T-helper 2 cell (primary cell): ENCODE measurements around the gene CACUL1.
"Not testable (repeated sequence)": the region's sequence is repeated elsewhere in the genome, so short reads cannot be mapped to it uniquely, and the experiment has no call there.

Experiments used
- DNase-seq, 5 experiments: peaks; one replicate each; pipeline versions ENCODE4 v3.0.0 to v3.0.0-alpha.2; 2012 to 2022
- total RNA-seq, 2 donors: gene quantifications; one replicate each; lab custom pipeline; 2026; lab: John Stamatoyannopoulos, UW

CACUL1 gene
- 34.6 to 43.6 reads per million in 2 donors for total RNA-seq

- DNase-seq, result peak; percentile 99 to 100 (median 100)
Observed at GRCh38 chr10:118754556-118755423, at the start of gene CACUL1. CACUL1 (minus strand) TSS chr10:118754970; CDS start chr10:118754762, 208 bp downstream.

- DNase-seq, result no peak
Observed at GRCh38 chr10:118804262-118804773, 49.5 kb upstream of the CACUL1 start.

- DNase-seq, result no peak
Observed at GRCh38 chr10:118802126-118802793, 47.5 kb upstream of the CACUL1 start.

DNA sequence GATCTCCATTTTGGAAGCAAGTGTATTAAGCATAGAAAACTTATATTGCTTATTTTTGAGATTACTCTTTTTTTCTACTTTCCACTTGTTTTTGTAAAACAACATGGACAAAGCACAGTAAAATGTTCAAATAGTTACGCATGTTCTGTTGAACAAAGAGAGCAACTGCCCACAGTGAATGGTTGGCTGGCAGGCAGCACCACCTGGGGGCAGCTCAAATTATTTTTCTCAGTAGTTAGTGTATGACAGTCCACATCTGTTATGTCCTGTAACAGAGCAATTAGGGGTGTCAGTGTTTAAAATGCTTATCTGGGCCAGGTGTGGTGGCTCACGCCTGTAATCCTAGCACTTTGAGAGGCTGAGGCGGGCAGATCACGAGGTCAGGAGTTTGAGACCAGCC, 46.1 kb upstream of the CACUL1 start:
- DNase-seq, result no peak

GRCh38 chr10:118799777-118800176, 45.0 kb upstream of the CACUL1 start:
- DNase-seq, result no peak

- no peak for DNase-seq
Observed at GRCh38 chr10:118798231-118798662, 43.5 kb upstream of the CACUL1 start.

DNA sequence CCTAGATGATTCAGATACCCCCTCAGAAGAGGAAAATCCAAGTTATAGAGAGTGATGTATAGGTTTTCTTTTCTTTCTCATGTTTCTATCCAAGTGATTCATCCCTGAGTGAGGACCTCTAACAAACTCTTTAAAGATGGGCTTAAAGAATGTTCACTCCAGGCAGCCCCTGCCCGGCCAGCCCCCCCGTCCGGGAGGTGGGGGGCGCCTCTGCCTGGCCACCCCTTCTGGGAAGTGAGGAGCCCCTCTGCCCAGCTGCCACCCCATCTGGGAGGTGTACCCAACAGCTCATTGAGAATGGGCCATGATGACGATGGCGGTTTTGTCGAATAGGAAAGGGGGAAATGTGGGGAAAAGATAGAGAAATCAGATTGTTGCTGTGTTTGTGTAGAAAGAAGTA, 40.2 kb upstream of the CACUL1 start:
- DNase-seq, result not testable (repeated sequence)

DNA sequence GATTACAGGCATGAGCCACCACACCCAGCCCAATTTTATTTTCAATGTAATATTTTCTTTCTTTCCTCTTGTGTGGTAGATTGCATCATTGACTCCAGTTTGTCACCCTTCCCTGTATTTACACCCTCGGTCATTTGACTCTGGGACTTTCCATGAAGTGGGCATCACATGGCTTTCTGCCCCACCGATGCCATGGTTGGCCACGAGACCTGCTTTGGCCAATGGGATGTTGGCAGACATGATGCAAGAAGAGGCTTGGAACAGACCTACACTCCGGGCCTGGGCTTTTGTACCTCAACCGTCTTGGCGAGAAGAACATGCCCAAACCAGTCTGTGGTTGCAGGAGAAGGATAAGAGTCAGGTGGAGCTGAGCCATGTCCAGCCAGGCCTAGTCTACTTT, 38.8 kb upstream of the CACUL1 start:
- DNase-seq, result no peak

- no peak for DNase-seq
Observed at GRCh38 chr10:118792526-118792925, 37.8 kb upstream of the CACUL1 start.

GRCh38 chr10:118790058-118790457, 35.3 kb upstream of the CACUL1 start:
- DNase-seq, result no peak

- no peak for DNase-seq
Observed at GRCh38 chr10:118785551-118785950, 30.8 kb upstream of the CACUL1 start.

GRCh38 chr10:118783776-118784545, 29.2 kb upstream of the CACUL1 start:
- DNase-seq, result no peak

DNA sequence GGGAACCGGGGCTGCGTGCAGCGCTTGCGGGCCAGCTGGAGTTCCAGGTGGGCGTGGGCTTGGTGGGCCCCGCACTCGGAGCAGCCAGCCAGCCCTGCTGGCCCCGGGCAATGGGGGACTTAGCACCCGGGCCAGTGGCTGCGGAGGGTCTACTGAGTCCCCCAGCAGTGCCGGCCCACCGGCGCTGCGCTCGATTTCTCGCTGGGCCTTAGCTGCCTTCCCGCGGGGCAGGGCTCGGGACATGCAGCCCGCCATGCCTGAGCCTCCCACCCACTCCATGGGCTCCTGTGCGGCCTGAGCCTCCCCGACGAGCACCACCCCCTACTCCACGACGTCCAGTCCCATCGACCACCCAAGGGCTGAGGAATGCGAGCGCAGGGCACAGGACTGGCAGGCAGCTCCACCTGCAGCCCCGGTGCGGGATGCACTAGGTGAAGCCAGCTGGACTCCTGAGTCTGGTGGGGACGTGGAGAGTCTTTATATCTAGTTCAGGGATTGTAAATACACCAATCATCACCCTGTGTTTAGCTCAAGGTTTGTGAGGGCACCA, 28.2 kb upstream of the CACUL1 start:
- DNase-seq, result not testable (repeated sequence)

DNA sequence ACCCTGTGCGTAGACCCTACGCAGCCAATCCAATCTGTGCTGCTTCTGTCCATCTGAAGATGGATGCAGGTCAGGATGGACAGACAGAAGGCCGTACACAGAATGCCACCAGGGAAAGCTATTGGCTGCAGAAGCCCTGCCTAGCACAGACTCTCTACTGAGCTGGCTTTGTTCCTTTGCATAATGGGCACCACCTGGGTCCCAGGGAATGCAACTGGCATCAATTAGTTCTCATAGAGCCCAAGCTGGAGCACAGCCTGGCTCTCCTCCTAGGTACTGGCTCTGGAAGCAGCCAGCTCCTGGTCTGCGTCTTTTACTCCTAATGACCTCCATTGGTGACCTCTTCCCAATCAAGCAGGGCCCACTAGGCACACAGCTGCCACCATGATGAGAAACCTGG, 26.8 kb upstream of the CACUL1 start:
- no peak for DNase-seq

GRCh38 chr10:118778727-118779126, 24.0 kb upstream of the CACUL1 start:
- no peak for DNase-seq

- no peak for DNase-seq
Observed at GRCh38 chr10:118776960-118777359, 22.2 kb upstream of the CACUL1 start.

DNA sequence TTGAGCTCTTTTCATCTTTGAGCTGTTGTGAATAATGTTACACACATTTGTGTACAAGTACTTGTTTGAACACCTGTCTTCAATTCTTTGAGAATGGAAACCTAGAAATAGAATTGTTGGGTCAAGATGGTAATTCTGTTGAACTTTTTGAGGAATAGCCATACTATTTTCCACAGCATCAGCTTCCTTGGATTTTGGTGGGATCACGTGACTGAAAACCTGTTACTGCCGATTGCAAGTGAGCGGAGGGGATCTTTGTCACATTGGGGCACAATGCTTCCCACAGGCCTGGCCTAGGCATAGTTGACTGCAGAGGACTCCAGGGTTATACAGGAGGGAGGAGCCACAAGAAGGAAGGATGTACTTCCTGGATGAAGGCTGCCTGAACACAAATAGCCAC, 21.3 kb upstream of the CACUL1 start:
- DNase-seq, result no peak

GRCh38 chr10:118775478-118775877, 20.7 kb upstream of the CACUL1 start:
- no peak for DNase-seq

GRCh38 chr10:118773041-118773440, 18.3 kb upstream of the CACUL1 start:
- DNase-seq, result no peak

GRCh38 chr10:118771976-118772375, 17.2 kb upstream of the CACUL1 start:
- no peak for DNase-seq

GRCh38 chr10:118769898-118770600, 15.3 kb upstream of the CACUL1 start:
- DNase-seq, result no peak
